ENCODE measurements around the gene ELP6. TPM values are rescaled to one million over a fixed set of nuclear protein-coding genes. Genes with fewer than 3 reads are reported as not detected.

Gene ELP6
- total and polyA plus RNA-seq, 4 donors: 18.8 to 21.4 (median 19.5) TPM

DNA sequence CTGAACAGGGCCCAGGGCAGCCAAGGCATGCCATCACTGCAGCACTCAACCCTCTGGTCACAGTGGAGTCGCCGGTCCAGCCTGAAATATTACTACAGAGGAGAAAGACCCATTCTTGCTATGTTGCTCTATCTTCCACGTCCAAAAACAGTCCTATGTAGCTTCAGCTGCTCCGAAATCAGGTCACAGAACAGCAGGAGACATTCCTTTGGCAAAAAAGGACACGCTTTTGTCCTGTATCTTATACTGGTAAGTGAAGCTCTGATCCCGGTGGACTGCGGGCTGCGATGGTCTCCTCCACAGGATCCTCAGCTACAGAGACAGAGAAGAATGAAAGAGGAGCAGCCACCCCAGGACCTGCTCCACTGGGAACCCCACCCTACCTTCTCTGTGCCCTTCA lies 17.6 kb downstream of the ELP6 start:
- peaks cover 16 to 42% (median 23%) of the 10 kb centered on the region in 4 donors for H3K36me3 ChIP-seq (ENCODE audit: control insufficient read depth in 4 of 4, insufficient read depth in 3 of 4, low read depth in 1 of 4, low read length in 3 of 4)
- H3K4me3 ChIP-seq (ENCODE audit: low read depth in 1 of 3, low read length in 3 of 3): no peak overlapping the region
- no peak overlapping the region for H3K27ac ChIP-seq (ENCODE audit: low read depth in 1 of 2, low read length in 2 of 2)
- H3K27me3 ChIP-seq (ENCODE audit: control insufficient read depth in 4 of 4, insufficient read depth in 4 of 4, low read length in 3 of 4): no peaks in the 10 kb centered on the region
- H3K4me1 ChIP-seq (ENCODE audit: control insufficient read depth in 4 of 4, insufficient read depth in 4 of 4, low read length in 3 of 4): no peaks in the 10 kb centered on the region
- H3K9ac ChIP-seq (ENCODE audit: low read depth in 1 of 2, low read length in 2 of 2): no peak overlapping the region
- no peaks in the 10 kb centered on the region for H3K9me3 ChIP-seq (ENCODE audit: control insufficient read depth in 4 of 4, low read length in 3 of 4)
- WGBS: 98% methylated on average over 8 of the region's 8 CpGs
- no peak for DNase-seq (ENCODE audit: low spot score)
- TF ChIP-seq, protein P1, sequence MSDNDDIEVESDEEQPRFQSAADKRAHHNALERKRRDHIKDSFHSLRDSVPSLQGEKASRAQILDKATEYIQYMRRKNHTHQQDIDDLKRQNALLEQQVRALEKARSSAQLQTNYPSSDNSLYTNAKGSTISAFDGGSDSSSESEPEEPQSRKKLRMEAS (IDR thresholded peaks at IDR 0.05): no peak
- TF ChIP-seq, protein P2, sequence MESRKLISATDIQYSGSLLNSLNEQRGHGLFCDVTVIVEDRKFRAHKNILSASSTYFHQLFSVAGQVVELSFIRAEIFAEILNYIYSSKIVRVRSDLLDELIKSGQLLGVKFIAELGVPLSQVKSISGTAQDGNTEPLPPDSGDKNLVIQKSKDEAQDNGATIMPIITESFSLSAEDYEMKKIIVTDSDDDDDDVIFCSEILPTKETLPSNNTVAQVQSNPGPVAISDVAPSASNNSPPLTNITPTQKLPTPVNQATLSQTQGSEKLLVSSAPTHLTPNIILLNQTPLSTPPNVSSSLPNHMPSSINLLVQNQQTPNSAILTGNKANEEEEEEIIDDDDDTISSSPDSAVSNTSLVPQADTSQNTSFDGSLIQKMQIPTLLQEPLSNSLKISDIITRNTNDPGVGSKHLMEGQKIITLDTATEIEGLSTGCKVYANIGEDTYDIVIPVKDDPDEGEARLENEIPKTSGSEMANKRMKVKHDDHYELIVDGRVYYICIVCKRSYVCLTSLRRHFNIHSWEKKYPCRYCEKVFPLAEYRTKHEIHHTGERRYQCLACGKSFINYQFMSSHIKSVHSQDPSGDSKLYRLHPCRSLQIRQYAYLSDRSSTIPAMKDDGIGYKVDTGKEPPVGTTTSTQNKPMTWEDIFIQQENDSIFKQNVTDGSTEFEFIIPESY (IDR thresholded peaks at IDR 0.05): no peak
- TF ChIP-seq, protein P3, sequence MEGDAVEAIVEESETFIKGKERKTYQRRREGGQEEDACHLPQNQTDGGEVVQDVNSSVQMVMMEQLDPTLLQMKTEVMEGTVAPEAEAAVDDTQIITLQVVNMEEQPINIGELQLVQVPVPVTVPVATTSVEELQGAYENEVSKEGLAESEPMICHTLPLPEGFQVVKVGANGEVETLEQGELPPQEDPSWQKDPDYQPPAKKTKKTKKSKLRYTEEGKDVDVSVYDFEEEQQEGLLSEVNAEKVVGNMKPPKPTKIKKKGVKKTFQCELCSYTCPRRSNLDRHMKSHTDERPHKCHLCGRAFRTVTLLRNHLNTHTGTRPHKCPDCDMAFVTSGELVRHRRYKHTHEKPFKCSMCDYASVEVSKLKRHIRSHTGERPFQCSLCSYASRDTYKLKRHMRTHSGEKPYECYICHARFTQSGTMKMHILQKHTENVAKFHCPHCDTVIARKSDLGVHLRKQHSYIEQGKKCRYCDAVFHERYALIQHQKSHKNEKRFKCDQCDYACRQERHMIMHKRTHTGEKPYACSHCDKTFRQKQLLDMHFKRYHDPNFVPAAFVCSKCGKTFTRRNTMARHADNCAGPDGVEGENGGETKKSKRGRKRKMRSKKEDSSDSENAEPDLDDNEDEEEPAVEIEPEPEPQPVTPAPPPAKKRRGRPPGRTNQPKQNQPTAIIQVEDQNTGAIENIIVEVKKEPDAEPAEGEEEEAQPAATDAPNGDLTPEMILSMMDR (IDR thresholded peaks at IDR 0.05; ENCODE audit: low read depth, low read length, missing input control): no peak
- TF ChIP-seq, protein P4, sequence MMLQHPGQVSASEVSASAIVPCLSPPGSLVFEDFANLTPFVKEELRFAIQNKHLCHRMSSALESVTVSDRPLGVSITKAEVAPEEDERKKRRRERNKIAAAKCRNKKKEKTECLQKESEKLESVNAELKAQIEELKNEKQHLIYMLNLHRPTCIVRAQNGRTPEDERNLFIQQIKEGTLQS (IDR thresholded peaks at IDR 0.05): no peak
- no peak for TF ChIP-seq TAF1 (conservative IDR thresholded peaks at IDR 0.05)
- TF ChIP-seq GABPA (IDR thresholded peaks at IDR 0.05 in 1 of 2, conservative IDR thresholded peaks at IDR 0.05 in 1 of 2): no peak
- TF ChIP-seq HNF4A (conservative IDR thresholded peaks at IDR 0.05): no peak
- TF ChIP-seq YY1 (IDR thresholded peaks at IDR 0.05): no peak
- no peak for TF ChIP-seq RXRA (IDR thresholded peaks at IDR 0.05)
- TF ChIP-seq FOXA2 (IDR thresholded peaks at IDR 0.05): no peak
- no peak for TF ChIP-seq JUND (IDR thresholded peaks at IDR 0.05)
- no peak for TF ChIP-seq HNF4G (IDR thresholded peaks at IDR 0.05)
- TF ChIP-seq, protein P5, sequence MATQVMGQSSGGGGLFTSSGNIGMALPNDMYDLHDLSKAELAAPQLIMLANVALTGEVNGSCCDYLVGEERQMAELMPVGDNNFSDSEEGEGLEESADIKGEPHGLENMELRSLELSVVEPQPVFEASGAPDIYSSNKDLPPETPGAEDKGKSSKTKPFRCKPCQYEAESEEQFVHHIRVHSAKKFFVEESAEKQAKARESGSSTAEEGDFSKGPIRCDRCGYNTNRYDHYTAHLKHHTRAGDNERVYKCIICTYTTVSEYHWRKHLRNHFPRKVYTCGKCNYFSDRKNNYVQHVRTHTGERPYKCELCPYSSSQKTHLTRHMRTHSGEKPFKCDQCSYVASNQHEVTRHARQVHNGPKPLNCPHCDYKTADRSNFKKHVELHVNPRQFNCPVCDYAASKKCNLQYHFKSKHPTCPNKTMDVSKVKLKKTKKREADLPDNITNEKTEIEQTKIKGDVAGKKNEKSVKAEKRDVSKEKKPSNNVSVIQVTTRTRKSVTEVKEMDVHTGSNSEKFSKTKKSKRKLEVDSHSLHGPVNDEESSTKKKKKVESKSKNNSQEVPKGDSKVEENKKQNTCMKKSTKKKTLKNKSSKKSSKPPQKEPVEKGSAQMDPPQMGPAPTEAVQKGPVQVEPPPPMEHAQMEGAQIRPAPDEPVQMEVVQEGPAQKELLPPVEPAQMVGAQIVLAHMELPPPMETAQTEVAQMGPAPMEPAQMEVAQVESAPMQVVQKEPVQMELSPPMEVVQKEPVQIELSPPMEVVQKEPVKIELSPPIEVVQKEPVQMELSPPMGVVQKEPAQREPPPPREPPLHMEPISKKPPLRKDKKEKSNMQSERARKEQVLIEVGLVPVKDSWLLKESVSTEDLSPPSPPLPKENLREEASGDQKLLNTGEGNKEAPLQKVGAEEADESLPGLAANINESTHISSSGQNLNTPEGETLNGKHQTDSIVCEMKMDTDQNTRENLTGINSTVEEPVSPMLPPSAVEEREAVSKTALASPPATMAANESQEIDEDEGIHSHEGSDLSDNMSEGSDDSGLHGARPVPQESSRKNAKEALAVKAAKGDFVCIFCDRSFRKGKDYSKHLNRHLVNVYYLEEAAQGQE (IDR thresholded peaks at IDR 0.05): no peak
- TF ChIP-seq SP1 (IDR thresholded peaks at IDR 0.05): no peak
- no peak for TF ChIP-seq NR2F2 (IDR thresholded peaks at IDR 0.05)
- TF ChIP-seq FOXA1 (IDR thresholded peaks at IDR 0.05): no peak
- TF ChIP-seq EGR1 (IDR thresholded peaks at IDR 0.05; ENCODE audit: low read depth in 2 of 2): no peak

DNA sequence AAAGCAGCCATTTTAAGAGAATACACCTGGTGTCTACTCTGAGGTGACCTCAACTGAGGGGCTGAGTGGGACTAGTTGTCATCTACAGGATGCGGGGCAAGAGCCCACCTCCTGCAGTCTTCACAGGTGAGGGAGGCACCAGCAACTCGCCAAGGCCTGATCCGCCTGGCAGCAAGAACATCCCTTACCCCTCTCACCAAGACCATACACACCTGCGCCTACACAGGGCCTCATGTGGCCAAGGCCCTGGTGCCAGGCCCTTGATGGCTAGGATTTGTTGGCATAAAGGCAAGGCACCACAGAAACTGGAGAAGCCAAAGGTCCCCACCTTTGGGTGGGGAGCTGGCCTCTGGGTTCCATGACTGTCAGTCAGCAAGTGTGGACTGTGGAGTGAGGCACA lies 18.4 kb downstream of the ELP6 start:
- H3K4me3 ChIP-seq (ENCODE audit: low read depth in 1 of 3, low read length in 3 of 3): no peak overlapping the region
- 99% methylated on average over 4 of the region's 4 CpGs for WGBS
- no peak overlapping the region for H3K9ac ChIP-seq (ENCODE audit: low read depth in 1 of 2, low read length in 2 of 2)
- H3K27ac ChIP-seq (ENCODE audit: low read depth in 1 of 2, low read length in 2 of 2): no peak overlapping the region
- no peaks in the 10 kb centered on the region for H3K4me1 ChIP-seq (ENCODE audit: control insufficient read depth in 4 of 4, insufficient read depth in 4 of 4, low read length in 3 of 4)
- DNase-seq (ENCODE audit: low spot score): no peak
- H3K36me3 ChIP-seq (ENCODE audit: control insufficient read depth in 4 of 4, insufficient read depth in 3 of 4, low read depth in 1 of 4, low read length in 3 of 4): peaks cover 12 to 36% (median 17%) of the 10 kb centered on the region in 4 donors
- H3K27me3 ChIP-seq (ENCODE audit: control insufficient read depth in 4 of 4, insufficient read depth in 4 of 4, low read length in 3 of 4): no peaks in the 10 kb centered on the region
- TF ChIP-seq JUND (IDR thresholded peaks at IDR 0.05): no peak
- no peak for TF ChIP-seq TAF1 (conservative IDR thresholded peaks at IDR 0.05)
- TF ChIP-seq, protein P2 (IDR thresholded peaks at IDR 0.05): no peak
- no peak for TF ChIP-seq FOXA1 (IDR thresholded peaks at IDR 0.05)
- TF ChIP-seq, protein P1 (IDR thresholded peaks at IDR 0.05): no peak
- no peak for TF ChIP-seq EGR1 (IDR thresholded peaks at IDR 0.05; ENCODE audit: low read depth in 2 of 2)
- no peak for TF ChIP-seq FOXA2 (IDR thresholded peaks at IDR 0.05)
- TF ChIP-seq, protein P3 (IDR thresholded peaks at IDR 0.05; ENCODE audit: low read depth, low read length, missing input control): no peak
- no peaks in the 10 kb centered on the region for H3K9me3 ChIP-seq (ENCODE audit: control insufficient read depth in 4 of 4, low read length in 3 of 4)

All from liver (tissue), 9 donors.